ENCODE measurements around the gene CRIM1. TPM values are rescaled to one million over a fixed set of nuclear protein-coding genes. Genes with fewer than 3 reads are reported as not detected.

Gene CRIM1
- polyA plus RNA-seq, 2 of the 4 experiments (the other 2 are of a cell fraction), result 127 to 208 TPM

DNA sequence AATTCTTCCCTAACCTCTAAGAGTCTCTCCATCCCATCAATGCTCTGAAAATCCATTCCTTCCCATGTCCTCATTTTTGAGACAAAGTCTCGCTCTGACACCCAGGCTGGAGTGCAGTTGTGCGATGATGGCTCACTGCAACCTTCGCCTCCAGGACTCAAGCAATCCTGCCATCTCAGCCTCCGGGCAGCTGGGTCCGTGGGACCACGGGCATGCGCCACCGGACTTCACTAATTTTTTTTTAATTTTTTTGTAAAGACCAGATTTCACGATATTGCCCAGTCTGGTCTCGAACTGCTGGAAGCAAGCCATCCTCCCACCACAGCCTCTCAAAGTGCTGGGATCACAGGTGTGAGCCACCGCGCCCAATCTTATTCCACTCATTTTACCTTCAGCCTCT lies 240.8 kb downstream of the CRIM1 start:
- peak overlapping the region; percentile 90 for H3K4me2 ChIP-seq
- POLR2A ChIA-PET, result no interaction called here
- peaks cover 31% of the 10 kb centered on the region for H3K4me1 ChIP-seq
- no peak for DNase-seq (ENCODE audit: low read depth in 1 of 2, low spot score in 1 of 2)
- peak overlapping the region in 1 of 2 experiments; percentile 99; a peak in 2 of 6 replicates for H3K27ac ChIP-seq
- TF ChIP-seq EP300 (IDR thresholded peaks at IDR 0.05) (no peak), FOXS1 (CRISPR knock-in tag; IDR thresholded peaks at IDR 0.05) (no peak), SMC3 (IDR thresholded peaks at IDR 0.05) (no peak)
- no peak for ATAC-seq
- FAIRE-seq, result no peak
- CTCF ChIA-PET, result interaction anchor here (0.9 to 2.0 kb wide), 2 partner anchors 13 to 68 kb away, joined by 3 to 6 read pairs; no protein-coding TSS in a partner anchor
- no peaks in the 10 kb centered on the region for H3K9me3 ChIP-seq
- peak overlapping the region; percentile 96; the same call in 1 of the 3 replicates for H3K4me3 ChIP-seq
- 93% methylated on average over 12 of the region's 12 CpGs for WGBS (ENCODE audit: missing lambda C conversion rate)

DNA sequence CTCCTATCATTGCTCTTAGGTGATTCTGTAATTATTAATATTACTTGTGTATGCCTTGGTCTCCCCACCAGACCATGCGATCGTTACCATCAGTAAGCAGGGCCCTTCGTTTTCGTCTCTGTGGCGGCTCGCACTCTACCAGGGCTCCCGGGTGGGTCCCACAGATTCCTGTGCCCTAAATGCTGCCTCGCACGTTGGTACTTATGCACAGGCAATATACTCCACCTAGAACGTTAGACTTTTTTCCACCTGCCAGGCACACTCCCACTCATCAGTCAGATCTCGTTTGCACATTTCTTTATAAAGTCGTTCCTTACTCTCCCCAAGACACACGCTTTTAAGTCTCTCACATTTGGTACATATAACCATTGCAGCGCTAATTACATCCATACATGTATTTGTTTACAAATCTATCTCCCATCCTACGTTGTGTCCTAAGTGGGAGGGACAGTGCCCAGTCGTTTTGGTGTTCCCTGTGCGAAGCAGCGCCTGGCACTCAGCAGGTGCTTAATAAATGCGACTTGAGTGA lies 241.5 kb downstream of the CRIM1 start:
- FAIRE-seq (no peak), DNase-seq (ENCODE audit: low read depth in 1 of 2, low spot score in 1 of 2) (no peak), ATAC-seq (peak in 1 of 2 experiments; percentile 1; a peak in 1 of 6 replicates)
- TF ChIP-seq NFE2L2 (conservative IDR thresholded peaks at IDR 0.05; ENCODE audit: low read length), result no peak
- H3K4me3 ChIP-seq, result peak overlapping the region; percentile 96
- WGBS (ENCODE audit: missing lambda C conversion rate), result 35% methylated on average over 19 of the region's 19 CpGs
- CTCF ChIA-PET, result interaction anchor here (1.0 kb wide), 1 partner anchor 28 kb away, joined by 3 read pairs; no protein-coding TSS in a partner anchor
- H3K27ac ChIP-seq, result peak overlapping the region; percentile 98 to 99
- peak overlapping the region; percentile 90 for H3K4me2 ChIP-seq
- peaks cover 24% of the 10 kb centered on the region for H3K4me1 ChIP-seq
- H3K9me3 ChIP-seq, result no peaks in the 10 kb centered on the region
- POLR2A ChIA-PET, result interaction anchor here (0.8 to 1.2 kb wide), 6 partner anchors 12 to 53 kb away, joined by 3 to 6 read pairs (median 4); no protein-coding TSS in a partner anchor

DNA sequence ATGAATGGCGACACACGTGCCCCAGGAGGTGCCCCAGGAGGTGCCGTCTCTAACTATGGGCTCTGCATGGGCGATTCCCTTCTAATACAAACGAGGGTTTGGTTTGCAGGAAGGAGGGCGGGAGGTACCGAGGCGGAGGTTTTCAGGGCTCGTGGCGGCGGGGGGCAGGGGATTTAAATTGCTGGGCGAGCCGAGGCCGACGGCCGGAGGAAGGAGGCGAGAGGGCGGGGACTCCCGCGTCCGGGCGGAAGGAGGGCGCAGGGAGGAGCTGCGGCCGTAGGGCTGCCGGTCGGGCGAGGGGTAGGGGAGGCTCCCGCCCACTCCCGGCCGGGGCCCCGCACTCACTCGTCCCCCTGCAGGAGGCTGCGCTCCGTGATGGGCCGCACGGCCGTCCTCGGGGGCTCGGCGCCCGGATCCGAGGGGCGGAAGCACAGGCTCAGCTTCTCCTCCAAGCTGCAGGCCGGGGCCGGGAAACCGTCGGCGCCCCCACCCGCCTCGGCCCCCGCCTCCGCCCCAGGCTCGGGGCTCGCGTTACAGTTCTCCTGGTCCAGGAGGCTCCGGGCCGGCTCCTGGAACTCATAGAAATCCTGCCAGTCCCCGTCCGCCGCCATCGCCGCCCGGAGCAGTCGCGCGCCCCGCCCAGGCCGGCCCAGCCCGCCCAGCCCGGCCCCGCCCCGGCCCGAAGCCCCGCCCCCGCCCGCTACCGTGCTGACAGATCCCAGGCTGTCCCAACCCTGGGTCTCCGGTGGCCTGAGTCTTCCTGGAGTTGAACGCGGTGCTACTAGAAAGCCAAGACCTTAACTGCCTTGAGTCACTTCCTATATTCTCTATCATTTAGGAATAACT lies 242.2 kb downstream of the CRIM1 start, which contains the start of gene FEZ2:
TSS of gene FEZ2 (minus strand) at position 637 of the 846 bp plus-strand sequence. CDS start at position 611, 26 bp downstream.
- peak within 1 kb of the TSS; percentile 96 for H3K4me3 ChIP-seq
- H3K9me3 ChIP-seq, result no peaks in the 10 kb centered on the region
- H3K4me2 ChIP-seq, result peak within 1 kb of the TSS; percentile 90
- H3K27ac ChIP-seq, result peak within 1 kb of the TSS; percentile 98 to 99
- ATAC-seq (peak; percentile 99), DNase-seq (ENCODE audit: low read depth in 1 of 2, low spot score in 1 of 2) (peak; percentile 78 to 83), FAIRE-seq (no peak)
- H3K4me1 ChIP-seq, result peaks cover 24% of the 10 kb centered on the region
- ChIA-PET POLR2A (interaction anchor here (0.8 to 1.2 kb wide), 6 partner anchors 12 to 52 kb away, joined by 3 to 6 read pairs (median 4); no protein-coding TSS in a partner anchor), CTCF (interaction anchor here (1.0 kb wide), 2 partner anchors 14 to 29 kb away, joined by 3 read pairs; no protein-coding TSS in a partner anchor)
- 2% methylated on average over 39 of the region's 81 CpGs for WGBS (ENCODE audit: missing lambda C conversion rate)
- TF ChIP-seq HEYL (CRISPR knock-in tag; IDR thresholded peaks at IDR 0.05) (no peak), NFE2L2 (conservative IDR thresholded peaks at IDR 0.05; ENCODE audit: low read length) (no peak), SREBF2 (IDR thresholded peaks at IDR 0.05) (no peak), POLR2A (IDR thresholded peaks at IDR 0.05; ENCODE audit: low read length) (peak; percentile 41), BHLHE40 (IDR thresholded peaks at IDR 0.05; ENCODE audit: low read depth, low read length) (no peak), FOSL2 (IDR thresholded peaks at IDR 0.05) (no peak), FOSL2 (CRISPR knock-in tag; IDR thresholded peaks at IDR 0.05) (no peak), EHMT2 (IDR thresholded peaks at IDR 0.05; ENCODE audit: low read depth) (no peak), KDM1A (IDR thresholded peaks at IDR 0.05; ENCODE audit: low read depth) (no peak), RNF2 (IDR thresholded peaks at IDR 0.05; ENCODE audit: borderline replicate concordance, low read depth) (no peak), EHF (CRISPR knock-in tag; IDR thresholded peaks at IDR 0.05) (no peak), CBX8 (IDR thresholded peaks at IDR 0.05) (no peak), GATA3 (IDR thresholded peaks at IDR 0.05; ENCODE audit: borderline replicate concordance) (peak; percentile 13; the same call in 1 of the 2 replicates), MYC (IDR thresholded peaks at IDR 0.05; ENCODE audit: borderline replicate concordance, low read length) (peak; percentile 62; the same call in 1 of the 2 replicates), KDM5A (IDR thresholded peaks at IDR 0.05) (no peak), HOXB5 (CRISPR knock-in tag; IDR thresholded peaks at IDR 0.05) (no peak), HOXB13 (CRISPR knock-in tag; IDR thresholded peaks at IDR 0.05; ENCODE audit: low read depth) (no peak), JUNB (IDR thresholded peaks at IDR 0.05) (no peak), NR3C1 (IDR thresholded peaks at IDR 0.05) (no peak), TFCP2L1 (CRISPR knock-in tag; IDR thresholded peaks at IDR 0.05) (no peak)
- TF ChIP-seq, protein P1, sequence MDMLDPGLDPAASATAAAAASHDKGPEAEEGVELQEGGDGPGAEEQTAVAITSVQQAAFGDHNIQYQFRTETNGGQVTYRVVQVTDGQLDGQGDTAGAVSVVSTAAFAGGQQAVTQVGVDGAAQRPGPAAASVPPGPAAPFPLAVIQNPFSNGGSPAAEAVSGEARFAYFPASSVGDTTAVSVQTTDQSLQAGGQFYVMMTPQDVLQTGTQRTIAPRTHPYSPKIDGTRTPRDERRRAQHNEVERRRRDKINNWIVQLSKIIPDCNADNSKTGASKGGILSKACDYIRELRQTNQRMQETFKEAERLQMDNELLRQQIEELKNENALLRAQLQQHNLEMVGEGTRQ (IDR thresholded peaks at IDR 0.05), result no peak
- TF ChIP-seq, protein P2, sequence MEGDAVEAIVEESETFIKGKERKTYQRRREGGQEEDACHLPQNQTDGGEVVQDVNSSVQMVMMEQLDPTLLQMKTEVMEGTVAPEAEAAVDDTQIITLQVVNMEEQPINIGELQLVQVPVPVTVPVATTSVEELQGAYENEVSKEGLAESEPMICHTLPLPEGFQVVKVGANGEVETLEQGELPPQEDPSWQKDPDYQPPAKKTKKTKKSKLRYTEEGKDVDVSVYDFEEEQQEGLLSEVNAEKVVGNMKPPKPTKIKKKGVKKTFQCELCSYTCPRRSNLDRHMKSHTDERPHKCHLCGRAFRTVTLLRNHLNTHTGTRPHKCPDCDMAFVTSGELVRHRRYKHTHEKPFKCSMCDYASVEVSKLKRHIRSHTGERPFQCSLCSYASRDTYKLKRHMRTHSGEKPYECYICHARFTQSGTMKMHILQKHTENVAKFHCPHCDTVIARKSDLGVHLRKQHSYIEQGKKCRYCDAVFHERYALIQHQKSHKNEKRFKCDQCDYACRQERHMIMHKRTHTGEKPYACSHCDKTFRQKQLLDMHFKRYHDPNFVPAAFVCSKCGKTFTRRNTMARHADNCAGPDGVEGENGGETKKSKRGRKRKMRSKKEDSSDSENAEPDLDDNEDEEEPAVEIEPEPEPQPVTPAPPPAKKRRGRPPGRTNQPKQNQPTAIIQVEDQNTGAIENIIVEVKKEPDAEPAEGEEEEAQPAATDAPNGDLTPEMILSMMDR (IDR thresholded peaks at IDR 0.05), result no peak; the same call in 2 of the 3 replicates
- TF ChIP-seq, protein P3, sequence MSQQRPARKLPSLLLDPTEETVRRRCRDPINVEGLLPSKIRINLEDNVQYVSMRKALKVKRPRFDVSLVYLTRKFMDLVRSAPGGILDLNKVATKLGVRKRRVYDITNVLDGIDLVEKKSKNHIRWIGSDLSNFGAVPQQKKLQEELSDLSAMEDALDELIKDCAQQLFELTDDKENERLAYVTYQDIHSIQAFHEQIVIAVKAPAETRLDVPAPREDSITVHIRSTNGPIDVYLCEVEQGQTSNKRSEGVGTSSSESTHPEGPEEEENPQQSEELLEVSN (IDR thresholded peaks at IDR 0.05; ENCODE audit: borderline replicate concordance, low read depth), result peak; percentile 36; the same call in 1 of the 2 replicates
- TF ChIP-seq, protein P4, sequence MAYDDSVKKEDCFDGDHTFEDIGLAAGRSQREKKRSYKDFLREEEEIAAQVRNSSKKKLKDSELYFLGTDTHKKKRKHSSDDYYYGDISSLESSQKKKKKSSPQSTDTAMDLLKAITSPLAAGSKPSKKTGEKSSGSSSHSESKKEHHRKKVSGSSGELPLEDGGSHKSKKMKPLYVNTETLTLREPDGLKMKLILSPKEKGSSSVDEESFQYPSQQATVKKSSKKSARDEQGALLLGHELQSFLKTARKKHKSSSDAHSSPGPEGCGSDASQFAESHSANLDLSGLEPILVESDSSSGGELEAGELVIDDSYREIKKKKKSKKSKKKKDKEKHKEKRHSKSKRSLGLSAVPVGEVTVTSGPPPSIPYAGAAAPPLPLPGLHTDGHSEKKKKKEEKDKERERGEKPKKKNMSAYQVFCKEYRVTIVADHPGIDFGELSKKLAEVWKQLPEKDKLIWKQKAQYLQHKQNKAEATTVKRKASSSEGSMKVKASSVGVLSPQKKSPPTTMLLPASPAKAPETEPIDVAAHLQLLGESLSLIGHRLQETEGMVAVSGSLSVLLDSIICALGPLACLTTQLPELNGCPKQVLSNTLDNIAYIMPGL (CRISPR knock-in tag; IDR thresholded peaks at IDR 0.05; ENCODE audit: borderline replicate concordance), result no peak
- TF ChIP-seq, protein P5, sequence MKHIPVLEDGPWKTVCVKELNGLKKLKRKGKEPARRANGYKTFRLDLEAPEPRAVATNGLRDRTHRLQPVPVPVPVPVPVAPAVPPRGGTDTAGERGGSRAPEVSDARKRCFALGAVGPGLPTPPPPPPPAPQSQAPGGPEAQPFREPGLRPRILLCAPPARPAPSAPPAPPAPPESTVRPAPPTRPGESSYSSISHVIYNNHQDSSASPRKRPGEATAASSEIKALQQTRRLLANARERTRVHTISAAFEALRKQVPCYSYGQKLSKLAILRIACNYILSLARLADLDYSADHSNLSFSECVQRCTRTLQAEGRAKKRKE (CRISPR knock-in tag; IDR thresholded peaks at IDR 0.05; ENCODE audit: low read depth), result no peak
